GM23248 (cell line): Measurements from ENCODE around the gene POMT1.
"Not testable (repeated sequence)": the region's sequence is repeated elsewhere in the genome, so short reads cannot be mapped to it uniquely, and the experiment has no call there.

Source experiments
- EZH2 ChIP-seq: fragments of 200-600 bp; sonication (generic); IDR thresholded peaks from 2 replicates; pipeline ENCODE4 v1.6.1; 2018; ENCODE audit warnings: antibody characterized with exemption, mild to moderate bottlenecking; ENCODE audit not compliant: insufficient read depth, poor library complexity, severe bottlenecking
- EZH2phosphoT487 ChIP-seq: fragments of 200-600 bp; sonication (generic); IDR thresholded peaks from 2 replicates; pipeline ENCODE4 v1.6.1; 2018; ENCODE audit warnings: antibody characterized with exemption, moderate library complexity, mild to moderate bottlenecking, low read depth; ENCODE audit not compliant: insufficient read depth

DNA sequence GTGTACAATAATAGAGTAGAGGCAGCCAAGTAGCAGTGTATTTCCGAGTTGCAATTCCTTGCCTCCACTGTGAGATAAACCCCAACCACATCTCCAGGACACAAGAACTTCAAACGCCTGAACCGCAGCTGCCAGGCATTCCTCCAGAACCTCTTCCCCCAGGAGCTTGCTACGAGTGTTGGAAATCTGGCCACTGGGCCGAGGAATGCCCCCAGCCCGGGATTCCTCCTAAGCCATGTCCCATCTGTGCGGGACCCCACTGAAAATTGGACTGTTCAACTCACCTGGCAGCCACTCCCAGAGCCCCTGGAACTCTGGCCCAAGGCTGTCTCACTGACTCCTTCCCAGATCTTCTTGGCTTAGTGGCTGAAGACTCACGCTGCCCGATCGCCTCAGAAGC, 46.5 kb downstream of the POMT1 start:
- TF ChIP-seq EZH2phosphoT487, EZH2: not testable (repeated sequence)
